Lung (tissue), 12 donors: ENCODE data around the gene SCIMP. TPM values are rescaled to one million over a fixed set of nuclear protein-coding genes. Genes with fewer than 3 reads are reported as not detected.

Experiments used
- ATAC-seq: fragments of 200-7000 bp; cut with Tn5 transposase; one replicate; pipeline ENCODE4 v1.9.1; 2020; ENCODE audit warnings: moderate number of reproducible peaks; ENCODE audit not compliant: insufficient read depth, low FRiP score
- DNase-seq, 3 donors: peaks; one replicate each; pipeline ENCODE4 v3.0.0-alpha.2; 2013 to 2017
- H3K27ac ChIP-seq, 2 donors: one replicate each; pipeline ENCODE4 v1.5.1; 2013; ENCODE audit warnings: mild to moderate bottlenecking in 2 of 2, moderate library complexity in 2 of 2, control low read depth in 1 of 2, inconsistent platforms in 1 of 2, low read depth in 1 of 2, low read length in 1 of 2
- H3K27me3 ChIP-seq, 3 donors: one replicate each; pipeline ENCODE4 v1.5.1; 2013; ENCODE audit warnings: low read length in 2 of 3; ENCODE audit not compliant: control insufficient read depth in 3 of 3, insufficient read depth in 3 of 3
- H3K36me3 ChIP-seq, 4 donors: one replicate each; pipeline ENCODE4 v1.5.1; 2013; ENCODE audit warnings: low read length in 4 of 4, mild to moderate bottlenecking in 1 of 4, moderate library complexity in 1 of 4; ENCODE audit not compliant: control insufficient read depth in 4 of 4, insufficient read depth in 4 of 4
- H3K4me1 ChIP-seq, 5 donors: one replicate each; pipeline ENCODE4 v1.5.1; 2013; ENCODE audit warnings: low read length in 5 of 5, mild to moderate bottlenecking in 2 of 5, moderate library complexity in 1 of 5; ENCODE audit not compliant: control insufficient read depth in 5 of 5, insufficient read depth in 5 of 5
- H3K4me3 ChIP-seq: one replicate; pipeline ENCODE4 v1.5.1; 2013; ENCODE audit warnings: mild to moderate bottlenecking, control low read depth, moderate library complexity
- H3K9ac ChIP-seq, 2 donors: one replicate each; pipeline ENCODE4 v1.5.1; 2013; ENCODE audit warnings: low read length in 2 of 2, control low read depth in 1 of 2; ENCODE audit not compliant: insufficient read depth in 1 of 2
- H3K9me3 ChIP-seq, 4 donors: one replicate each; pipeline ENCODE4 v1.5.1; 2013; ENCODE audit warnings: low read length in 3 of 4, mild to moderate bottlenecking in 1 of 4, moderate library complexity in 1 of 4; ENCODE audit not compliant: control insufficient read depth in 4 of 4, insufficient read depth in 3 of 4
- CTCF ChIP-seq: IDR thresholded peaks from 2 replicates; pipeline ENCODE4 v1.5.1; 2012; ENCODE audit warnings: mild to moderate bottlenecking; ENCODE audit errors: control extremely low read depth, extremely low read depth
- WGBS, 2 donors: extraction: QIAGEN DNeasy Blood & Tissue Kit; methylation state at CpG; one replicate each; pipeline ENCODE4 v1.1.7; 2013; 5-methylcytosine and 5-hydroxymethylcytosine counted together
- polyA plus RNA-seq, 2 donors: library from polyadenylated mRNA; stranded (reverse); fragments of 200-250 nt; gene quantifications; one replicate each; pipeline ENCODE4 v1.2.1, GENCODE V29; 2013
- total RNA-seq, 2 donors: library from RNA; depleted of rRNA in 1 of 2; stranded (reverse); fragments of >200 nt in 1 of 2; gene quantifications; one replicate each; pipeline ENCODE4 v1.2.1, GENCODE V29; 2014 to 2021
- donor health status: control.
- donor health status: control.
- donor health status: Bipolar disorder and iron deficiency.
- donor health status: healthy.
- donor health status: DM: yes; HTN: yes; CAD: no.

The SCIMP gene
- total and polyA plus RNA-seq, 4 donors = 2.3 to 22.2 (median 11.2) TPM

- H3K27me3 ChIP-seq = no peaks in the 10 kb centered on the region
- H3K9me3 ChIP-seq = no peaks in the 10 kb centered on the region
- no peak overlapping the region for H3K27ac ChIP-seq
- no peaks in the 10 kb centered on the region for H3K36me3 ChIP-seq
- TF ChIP-seq CTCF = no peak
- WGBS, 2 donors = 89 to 92% methylated on average over 5 of the region's 5 CpGs
- DNase-seq (no peak), ATAC-seq (no peak)
- H3K9ac ChIP-seq = no peak overlapping the region
- H3K4me3 ChIP-seq = no peak overlapping the region
- no peaks in the 10 kb centered on the region for H3K4me1 ChIP-seq
Observed at GRCh38 chr17:5257124-5257523, 22.5 kb upstream of the SCIMP start.

GRCh38 chr17:5254903-5255521 lies 20.4 kb upstream of the SCIMP start:
- TF ChIP-seq CTCF = no peak
- Histone ChIP-seq H3K4me3 (no peak overlapping the region), H3K9ac (no peak overlapping the region), H3K9me3 (no peaks in the 10 kb centered on the region), H3K27me3 (no peaks in the 10 kb centered on the region), H3K36me3 (no peaks in the 10 kb centered on the region), H3K4me1 (no peaks in the 10 kb centered on the region), H3K27ac (no peak overlapping the region)
- DNase-seq (no peak), ATAC-seq (no peak)
- 42 to 58% methylated on average over 5 of the region's 5 CpGs for WGBS, 2 donors

- H3K9ac ChIP-seq = no peak overlapping the region
- no peaks in the 10 kb centered on the region for H3K27me3 ChIP-seq
- no peaks in the 10 kb centered on the region for H3K4me1 ChIP-seq
- ATAC-seq (no peak), DNase-seq (no peak)
- H3K9me3 ChIP-seq = no peaks in the 10 kb centered on the region
- TF ChIP-seq CTCF = no peak
- 73 to 74% methylated on average over 7 of the region's 7 CpGs for WGBS, 2 donors
- no peak overlapping the region for H3K27ac ChIP-seq
- H3K36me3 ChIP-seq = no peaks in the 10 kb centered on the region
- no peak overlapping the region for H3K4me3 ChIP-seq
Observed at GRCh38 chr17:5254414-5254813, 19.8 kb upstream of the SCIMP start.

GRCh38 chr17:5249615-5250014 lies 15.0 kb upstream of the SCIMP start:
- 1 to 2% methylated on average over 4 of the region's 4 CpGs for WGBS, 2 donors
- Histone ChIP-seq H3K27ac (no peak overlapping the region), H3K9ac (no peak overlapping the region), H3K9me3 (no peaks in the 10 kb centered on the region), H3K27me3 (no peaks in the 10 kb centered on the region), H3K36me3 (no peaks in the 10 kb centered on the region), H3K4me1 (no peaks in the 10 kb centered on the region), H3K4me3 (no peak overlapping the region)
- TF ChIP-seq CTCF = peak; percentile 43
- ATAC-seq = no peak
- peak; percentile 61 to 81 (median 81) for DNase-seq
